ENCODE measurements around the gene TMEM165. TPM values are rescaled to one million over a fixed set of nuclear protein-coding genes. Genes with fewer than 3 reads are reported as not detected.

The TMEM165 gene
- total and polyA plus RNA-seq, 10 of the 15 experiments (the other 5 are each of a cell fraction or from before 2014, with no cell fraction given), result 18.3 to 141 (median 81.1) TPM

DNA sequence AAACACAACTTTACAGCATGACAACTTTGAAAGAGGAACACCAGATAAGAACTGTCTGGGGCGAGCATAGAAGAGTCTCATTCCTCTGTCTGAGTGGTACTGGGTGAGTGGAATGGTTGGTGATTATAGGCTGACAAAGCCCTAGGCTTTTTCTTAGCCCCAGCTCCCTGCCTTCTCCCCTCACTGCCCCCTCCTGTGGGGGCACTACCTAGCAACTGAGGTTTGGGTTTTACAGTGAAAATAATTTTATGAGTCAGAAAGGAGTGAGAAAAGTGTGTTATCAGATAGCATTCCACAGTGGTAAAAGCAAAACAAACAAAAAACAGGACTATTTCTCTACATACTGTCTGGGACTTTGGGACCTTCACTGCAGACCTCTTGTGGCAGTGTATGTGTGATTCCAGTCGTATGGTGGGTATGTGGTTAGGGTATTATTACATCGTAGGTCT, 10.5 kb upstream of the TMEM165 start (continued):
- TF ChIP-seq, protein P1, sequence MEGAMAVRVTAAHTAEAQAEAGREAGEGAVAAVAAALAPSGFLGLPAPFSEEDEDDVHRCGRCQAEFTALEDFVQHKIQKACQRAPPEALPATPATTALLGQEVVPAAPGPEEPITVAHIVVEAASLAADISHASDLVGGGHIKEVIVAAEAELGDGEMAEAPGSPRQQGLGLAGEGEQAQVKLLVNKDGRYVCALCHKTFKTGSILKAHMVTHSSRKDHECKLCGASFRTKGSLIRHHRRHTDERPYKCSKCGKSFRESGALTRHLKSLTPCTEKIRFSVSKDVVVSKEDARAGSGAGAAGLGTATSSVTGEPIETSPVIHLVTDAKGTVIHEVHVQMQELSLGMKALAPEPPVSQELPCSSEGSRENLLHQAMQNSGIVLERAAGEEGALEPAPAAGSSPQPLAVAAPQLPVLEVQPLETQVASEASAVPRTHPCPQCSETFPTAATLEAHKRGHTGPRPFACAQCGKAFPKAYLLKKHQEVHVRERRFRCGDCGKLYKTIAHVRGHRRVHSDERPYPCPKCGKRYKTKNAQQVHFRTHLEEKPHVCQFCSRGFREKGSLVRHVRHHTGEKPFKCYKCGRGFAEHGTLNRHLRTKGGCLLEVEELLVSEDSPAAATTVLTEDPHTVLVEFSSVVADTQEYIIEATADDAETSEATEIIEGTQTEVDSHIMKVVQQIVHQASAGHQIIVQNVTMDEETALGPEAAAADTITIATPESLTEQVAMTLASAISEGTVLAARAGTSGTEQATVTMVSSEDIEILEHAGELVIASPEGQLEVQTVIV (IDR thresholded peaks at IDR 0.05; ENCODE audit: borderline replicate concordance, partially characterized antibody), result no peak
- no peak for TF ChIP-seq SIX5 (IDR thresholded peaks at IDR 0.05; ENCODE audit: low read depth, low read length, severe bottlenecking)
- no peak for TF ChIP-seq CHD1 (IDR thresholded peaks at IDR 0.05; ENCODE audit: low read depth, low read length)
- TF ChIP-seq GATAD2B (conservative IDR thresholded peaks at IDR 0.05; ENCODE audit: low read depth), result no peak
- TF ChIP-seq, protein P2, sequence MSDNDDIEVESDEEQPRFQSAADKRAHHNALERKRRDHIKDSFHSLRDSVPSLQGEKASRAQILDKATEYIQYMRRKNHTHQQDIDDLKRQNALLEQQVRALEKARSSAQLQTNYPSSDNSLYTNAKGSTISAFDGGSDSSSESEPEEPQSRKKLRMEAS (IDR thresholded peaks at IDR 0.05; ENCODE audit: low read depth, low read length), result no peak

DNA sequence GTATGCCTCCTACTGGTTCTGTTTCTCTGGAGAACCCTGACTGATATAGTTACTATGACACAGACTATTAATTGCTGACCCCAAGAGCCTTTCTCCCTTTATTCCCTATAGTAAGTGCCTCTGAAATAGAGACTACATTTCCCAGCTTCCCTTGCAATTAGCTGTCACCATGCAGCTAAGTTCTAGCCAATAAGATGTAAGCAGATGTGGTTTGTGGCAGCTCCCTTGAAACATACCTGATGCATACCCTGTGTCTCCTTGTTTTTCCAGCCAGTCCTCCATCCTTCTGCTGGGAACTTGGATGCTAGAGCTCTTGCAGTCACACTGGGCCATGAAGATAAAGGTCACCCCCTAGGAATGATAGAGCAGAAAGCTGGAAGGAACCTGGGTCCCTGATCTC, 9.7 kb upstream of the TMEM165 start:
- no peaks in the 10 kb centered on the region for H4K20me1 ChIP-seq (ENCODE audit: control insufficient read depth, insufficient read depth)
- H3K4me1 ChIP-seq (ENCODE audit: control insufficient read depth, insufficient read depth, low read length), result no peaks in the 10 kb centered on the region
- H3K4me2 ChIP-seq (ENCODE audit: control insufficient read depth, insufficient read depth), result no peak overlapping the region
- CTCF ChIA-PET, result interaction anchor here (1.3 to 1.6 kb wide), 2 partner anchors 9 to 40 kb away, joined by 3 to 5 read pairs; partner anchors contain the start of genes SRD5A3 and TMEM165
- ATAC-seq (peak; percentile 92), FAIRE-seq (peak; percentile 31), DNase-seq (ENCODE audit: low read depth, low spot score) (no peak)
- in situ Hi-C loops (cut with MboI), result no loop called here
- H3K9ac ChIP-seq (ENCODE audit: control insufficient read depth, insufficient read depth, low read length), result no peak overlapping the region
- no peaks in the 10 kb centered on the region for H3K9me3 ChIP-seq (replicated peaks; ENCODE audit: control insufficient read depth, insufficient read depth, low read length)
- TF ChIP-seq CREM (IDR thresholded peaks at IDR 0.05; ENCODE audit: low read depth), result peak; percentile 52; the same call in 1 of the 2 replicates
- peak; percentile 60 for TF ChIP-seq HCFC1 (IDR thresholded peaks at IDR 0.05; ENCODE audit: low read length)
- peak; percentile 77 for TF ChIP-seq CREB1 (IDR thresholded peaks at IDR 0.05; ENCODE audit: low read depth)
- no peak for TF ChIP-seq SMARCA5 (IDR thresholded peaks at IDR 0.05)
- peak; percentile 73 for TF ChIP-seq SIX5 (IDR thresholded peaks at IDR 0.05; ENCODE audit: low read depth, low read length, severe bottlenecking)
- TF ChIP-seq TAF1 (IDR thresholded peaks at IDR 0.05; ENCODE audit: borderline replicate concordance, low read depth, low read length), result no peak
- no peak for TF ChIP-seq ZNF274 (IDR thresholded peaks at IDR 0.05; ENCODE audit: insufficient read depth, insufficient read length)
- TF ChIP-seq NFYB (IDR thresholded peaks at IDR 0.05; ENCODE audit: insufficient read depth, low read depth, low read length), result 0 out of 2 replicates have a peak, but pooled peaks have one; percentile 21
- TF ChIP-seq RUNX3 (IDR thresholded peaks at IDR 0.05; ENCODE audit: low read length), result peak; percentile 21
- no TSS peak for BruUV-seq (replicated peaks)
- peak overlapping the region; percentile 54; the same call in 1 of the 2 replicates for H2AFZ ChIP-seq (ENCODE audit: control insufficient read depth, low read depth, low read length)
- SMC1A ChIA-PET (ENCODE audit: uncharacterized antibody, unreplicated experiment), result interaction anchor here (1.7 kb wide), 1 partner anchor 9 kb away, joined by 7 read pairs; the partner anchor contains the start of gene TMEM165
- POLR2A ChIA-PET, result interaction anchor here (0.5 to 1.7 kb wide), 2 partner anchors 9 to 342 kb away, joined by 4 to 7 read pairs; partner anchors contain the start of gene TMEM165
- RAD21 ChIA-PET (ENCODE audit: unreplicated experiment), result no interaction called here
- no peak overlapping the region for H3K27ac ChIP-seq (ENCODE audit: control insufficient read depth, insufficient read depth)
- H3K4me3 ChIP-seq, result no peak overlapping the region
- intact Hi-C loops (cut with micrococcal nuclease; ENCODE audit: unreplicated experiment), result no loop called here
- no peaks in the 10 kb centered on the region for H3K36me3 ChIP-seq (ENCODE audit: control insufficient read depth in 2 of 2, insufficient read depth in 2 of 2, low read length in 1 of 2)
- H3K79me2 ChIP-seq (ENCODE audit: control insufficient read depth, insufficient read depth, low read length), result no peaks in the 10 kb centered on the region
- H3K27me3 ChIP-seq (replicated peaks in 1 of 2; ENCODE audit: control insufficient read depth in 2 of 2, insufficient read depth in 2 of 2, low read length in 1 of 2), result no peaks in the 10 kb centered on the region
